AG10803 (cell line): ENCODE results near the gene UBXN2A.

Experiments
- DNase-seq: peaks from one replicate; pipeline ENCODE4 v3.0.0; 2010; ENCODE audit warnings: low read depth
- H3K4me3 ChIP-seq: 2 replicates; pipeline ENCODE4 v1.5.1; 2011; ENCODE audit warnings: mild to moderate bottlenecking, low read length, control low read depth
- TF ChIP-seq, protein P1 (sequence below): conservative IDR thresholded peaks from 2 replicates; pipeline ENCODE4 v1.5.1; 2011; ENCODE audit warnings: mild to moderate bottlenecking, low read length, control low read depth, inconsistent platforms

Gene UBXN2A

DNA sequence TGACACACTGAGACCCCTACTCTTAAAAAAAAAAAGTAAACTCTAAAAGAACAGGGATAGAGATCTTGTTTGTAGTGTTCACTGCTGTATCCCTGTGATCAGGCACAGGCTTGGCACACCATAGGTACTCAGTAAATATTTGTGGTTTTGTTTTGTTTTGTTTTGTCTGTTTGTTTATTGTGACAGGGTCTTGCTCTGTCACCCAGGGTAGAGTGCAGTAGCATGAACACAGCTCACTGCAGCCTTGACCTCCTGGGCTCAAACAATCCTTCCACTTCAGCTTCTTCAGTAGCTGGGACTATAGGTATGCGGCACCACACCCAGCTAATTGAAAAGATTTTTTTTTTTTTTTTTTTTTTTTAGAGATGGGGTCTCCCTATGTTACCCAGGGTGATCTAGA, 112.7 kb downstream of the UBXN2A start:
- H3K4me3 ChIP-seq: no peak overlapping the region
- no peak for DNase-seq
- TF ChIP-seq, protein P1, sequence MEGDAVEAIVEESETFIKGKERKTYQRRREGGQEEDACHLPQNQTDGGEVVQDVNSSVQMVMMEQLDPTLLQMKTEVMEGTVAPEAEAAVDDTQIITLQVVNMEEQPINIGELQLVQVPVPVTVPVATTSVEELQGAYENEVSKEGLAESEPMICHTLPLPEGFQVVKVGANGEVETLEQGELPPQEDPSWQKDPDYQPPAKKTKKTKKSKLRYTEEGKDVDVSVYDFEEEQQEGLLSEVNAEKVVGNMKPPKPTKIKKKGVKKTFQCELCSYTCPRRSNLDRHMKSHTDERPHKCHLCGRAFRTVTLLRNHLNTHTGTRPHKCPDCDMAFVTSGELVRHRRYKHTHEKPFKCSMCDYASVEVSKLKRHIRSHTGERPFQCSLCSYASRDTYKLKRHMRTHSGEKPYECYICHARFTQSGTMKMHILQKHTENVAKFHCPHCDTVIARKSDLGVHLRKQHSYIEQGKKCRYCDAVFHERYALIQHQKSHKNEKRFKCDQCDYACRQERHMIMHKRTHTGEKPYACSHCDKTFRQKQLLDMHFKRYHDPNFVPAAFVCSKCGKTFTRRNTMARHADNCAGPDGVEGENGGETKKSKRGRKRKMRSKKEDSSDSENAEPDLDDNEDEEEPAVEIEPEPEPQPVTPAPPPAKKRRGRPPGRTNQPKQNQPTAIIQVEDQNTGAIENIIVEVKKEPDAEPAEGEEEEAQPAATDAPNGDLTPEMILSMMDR: no peak
